Lower leg skin (tissue), 3 donors: Measurements from ENCODE around the gene TAGLN.

Experiments
- POLR2A ChIP-seq, 2 donors: fragments of 450-650 bp; IDR thresholded peaks; one replicate each; pipeline ENCODE4 v1.6.1; 2016 to 2017; ENCODE audit warnings: antibody characterized with exemption in 2 of 2, mild to moderate bottlenecking in 1 of 2, moderate library complexity in 1 of 2
- TF ChIP-seq, protein P1 (sequence below), 3 donors: fragments of 450-650 bp; IDR thresholded peaks; one replicate each; pipeline ENCODE4 v1.5.1; 2016; ENCODE audit warnings: antibody characterized with exemption in 3 of 3, mild to moderate bottlenecking in 3 of 3, moderate library complexity in 2 of 3

DNA sequence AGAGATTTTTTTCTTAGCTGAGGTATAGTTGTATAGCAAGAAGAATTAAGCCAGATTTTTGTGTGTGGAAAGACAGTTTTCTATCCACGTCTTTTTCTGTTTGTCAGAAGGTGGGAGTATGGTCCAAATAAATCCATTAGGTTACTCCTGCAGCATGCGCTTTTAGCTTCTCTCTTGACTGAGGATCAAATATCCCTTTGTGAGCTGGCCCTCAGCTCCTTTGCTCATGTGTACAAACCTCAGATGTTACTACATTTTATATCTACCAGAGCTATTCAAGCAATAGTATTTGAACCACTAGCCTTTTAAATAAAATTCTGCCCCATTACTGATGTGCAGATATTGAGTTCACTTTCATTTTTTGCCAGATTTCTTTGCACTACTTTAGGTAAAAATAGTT lies 29.4 kb upstream of the TAGLN start:
- TF ChIP-seq, protein P1, sequence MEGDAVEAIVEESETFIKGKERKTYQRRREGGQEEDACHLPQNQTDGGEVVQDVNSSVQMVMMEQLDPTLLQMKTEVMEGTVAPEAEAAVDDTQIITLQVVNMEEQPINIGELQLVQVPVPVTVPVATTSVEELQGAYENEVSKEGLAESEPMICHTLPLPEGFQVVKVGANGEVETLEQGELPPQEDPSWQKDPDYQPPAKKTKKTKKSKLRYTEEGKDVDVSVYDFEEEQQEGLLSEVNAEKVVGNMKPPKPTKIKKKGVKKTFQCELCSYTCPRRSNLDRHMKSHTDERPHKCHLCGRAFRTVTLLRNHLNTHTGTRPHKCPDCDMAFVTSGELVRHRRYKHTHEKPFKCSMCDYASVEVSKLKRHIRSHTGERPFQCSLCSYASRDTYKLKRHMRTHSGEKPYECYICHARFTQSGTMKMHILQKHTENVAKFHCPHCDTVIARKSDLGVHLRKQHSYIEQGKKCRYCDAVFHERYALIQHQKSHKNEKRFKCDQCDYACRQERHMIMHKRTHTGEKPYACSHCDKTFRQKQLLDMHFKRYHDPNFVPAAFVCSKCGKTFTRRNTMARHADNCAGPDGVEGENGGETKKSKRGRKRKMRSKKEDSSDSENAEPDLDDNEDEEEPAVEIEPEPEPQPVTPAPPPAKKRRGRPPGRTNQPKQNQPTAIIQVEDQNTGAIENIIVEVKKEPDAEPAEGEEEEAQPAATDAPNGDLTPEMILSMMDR (IDR thresholded peaks at IDR 0.05), result no peak
- no peak for TF ChIP-seq POLR2A (IDR thresholded peaks at IDR 0.05)
